SU-DHL-6 (cell line): Measurements from ENCODE around the gene PHETA1.

Source experiments
- H2AFZ ChIP-seq: fragments of 200-600 bp; sonication (generic); 2 replicates; pipeline ENCODE4 v1.6.1; 2014; ENCODE audit warnings: low read depth, mild to moderate bottlenecking, moderate library complexity, mixed read lengths, antibody characterized with exemption, low read length; ENCODE audit not compliant: severe bottlenecking
- H3F3A ChIP-seq: fragments of 200-600 bp; shearing (Covaris generic); 2 replicates; pipeline ENCODE4 v1.6.0; 2016; ENCODE audit warnings: antibody characterized with exemption, mild to moderate bottlenecking; ENCODE audit not compliant: insufficient read depth
- H3K27ac ChIP-seq: fragments of 200-600 bp; sonication (generic); 2 replicates; pipeline ENCODE4 v1.5.1; 2016; ENCODE audit warnings: low read depth, mild to moderate bottlenecking, low read length, moderate library complexity, mixed read lengths
- H3K27me3 ChIP-seq: fragments of 200-600 bp; sonication (generic), shearing (Covaris generic); 2 replicates; pipeline ENCODE4 v1.6.0; 2014; ENCODE audit warnings: mild to moderate bottlenecking, low read length
- H3K36me3 ChIP-seq: fragments of 200-600 bp; sonication (generic); 2 replicates; pipeline ENCODE4 v1.6.1; 2014; ENCODE audit warnings: mild to moderate bottlenecking, low read length, mixed read lengths
- H3K4me2 ChIP-seq: fragments of 300-600, 200-600 bp; shearing (Covaris generic), sonication (generic); 2 replicates; pipeline ENCODE4 v1.6.0; 2014; ENCODE audit warnings: low read length, low read depth, mild to moderate bottlenecking; ENCODE audit not compliant: poor library complexity, severe bottlenecking
- H3K4me3 ChIP-seq: fragments of 200-600 bp; sonication (generic); 2 replicates; pipeline ENCODE4 v1.5.1; 2014; ENCODE audit warnings: antibody characterized with exemption, low read length, mild to moderate bottlenecking, mixed read lengths; ENCODE audit not compliant: insufficient read depth, poor library complexity, severe bottlenecking
- H3K79me2 ChIP-seq: fragments of 200-600 bp; sonication (generic); 2 replicates; pipeline ENCODE4 v1.6.1; 2014; ENCODE audit warnings: mild to moderate bottlenecking, low read length, moderate library complexity; ENCODE audit not compliant: insufficient read depth
- H3K9ac ChIP-seq: fragments of 200-600 bp; sonication (generic); 2 replicates; pipeline ENCODE4 v1.7.0; 2014; ENCODE audit warnings: mild to moderate bottlenecking, low read length
- H3K9me2 ChIP-seq: fragments of 200-600 bp; sonication (generic); replicated peaks from 2 replicates; pipeline ENCODE4 v1.6.1; 2014; ENCODE audit warnings: low read length; ENCODE audit not compliant: insufficient read depth
- H3K9me3 ChIP-seq: fragments of 200-600 bp; sonication (generic); 2 replicates; pipeline ENCODE4 v1.6.1; 2014; ENCODE audit warnings: low read length, mixed read lengths; ENCODE audit not compliant: insufficient read depth
- H4K20me1 ChIP-seq: fragments of 200-600 bp; sonication (generic); 2 replicates; pipeline ENCODE4 v1.6.1; 2014; ENCODE audit warnings: low read depth, mild to moderate bottlenecking, antibody characterized with exemption, low read length, moderate library complexity, mixed read lengths
- EZH2phosphoT487 ChIP-seq: fragments of 200-600 bp; sonication (generic), shearing (Covaris generic); conservative IDR thresholded peaks from 2 replicates; pipeline ENCODE4 v1.6.1; 2018; ENCODE audit warnings: mild to moderate bottlenecking, antibody characterized with exemption, low read length, moderate library complexity, mixed read lengths
- TF ChIP-seq, protein P1 (sequence below): fragments of 200-600 bp; sonication (generic); IDR thresholded peaks from one replicate; pipeline ENCODE4 v1.5.1; 2017; ENCODE audit warnings: antibody characterized with exemption, mild to moderate bottlenecking, low read length, moderate library complexity; ENCODE audit not compliant: insufficient read depth, poor library complexity, severe bottlenecking

Gene PHETA1

DNA sequence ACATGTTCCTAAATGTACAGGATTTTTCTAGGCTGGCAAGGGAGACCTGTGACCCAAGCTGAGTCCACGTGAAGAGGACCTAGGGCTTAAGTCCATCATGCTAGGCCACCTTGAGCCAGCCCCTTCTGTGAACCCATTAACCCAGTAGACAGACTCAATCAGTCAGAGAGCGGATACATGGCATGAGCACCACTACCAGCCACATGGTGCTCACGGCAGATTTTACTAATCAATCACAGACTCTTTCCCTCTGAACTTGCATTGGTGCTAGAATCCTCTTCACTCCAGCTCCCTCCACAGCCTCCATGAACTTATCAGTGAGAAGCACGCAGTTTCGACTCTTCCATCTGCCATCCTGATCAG is 9.0 kb downstream of the PHETA1 start:
- no peaks in the 10 kb centered on the region for H3K27me3 ChIP-seq
- H3F3A ChIP-seq: no peaks in the 10 kb centered on the region
- H3K4me2 ChIP-seq: no peak overlapping the region
- no peak overlapping the region for H3K4me3 ChIP-seq
- H3K9me3 ChIP-seq: no peaks in the 10 kb centered on the region
- H3K36me3 ChIP-seq: no peaks in the 10 kb centered on the region
- no peak overlapping the region for H3K27ac ChIP-seq
- H3K9me2 ChIP-seq: no peaks in the 10 kb centered on the region
- no peak overlapping the region for H2AFZ ChIP-seq
- no peak overlapping the region for H3K9ac ChIP-seq
- TF ChIP-seq, protein P1, sequence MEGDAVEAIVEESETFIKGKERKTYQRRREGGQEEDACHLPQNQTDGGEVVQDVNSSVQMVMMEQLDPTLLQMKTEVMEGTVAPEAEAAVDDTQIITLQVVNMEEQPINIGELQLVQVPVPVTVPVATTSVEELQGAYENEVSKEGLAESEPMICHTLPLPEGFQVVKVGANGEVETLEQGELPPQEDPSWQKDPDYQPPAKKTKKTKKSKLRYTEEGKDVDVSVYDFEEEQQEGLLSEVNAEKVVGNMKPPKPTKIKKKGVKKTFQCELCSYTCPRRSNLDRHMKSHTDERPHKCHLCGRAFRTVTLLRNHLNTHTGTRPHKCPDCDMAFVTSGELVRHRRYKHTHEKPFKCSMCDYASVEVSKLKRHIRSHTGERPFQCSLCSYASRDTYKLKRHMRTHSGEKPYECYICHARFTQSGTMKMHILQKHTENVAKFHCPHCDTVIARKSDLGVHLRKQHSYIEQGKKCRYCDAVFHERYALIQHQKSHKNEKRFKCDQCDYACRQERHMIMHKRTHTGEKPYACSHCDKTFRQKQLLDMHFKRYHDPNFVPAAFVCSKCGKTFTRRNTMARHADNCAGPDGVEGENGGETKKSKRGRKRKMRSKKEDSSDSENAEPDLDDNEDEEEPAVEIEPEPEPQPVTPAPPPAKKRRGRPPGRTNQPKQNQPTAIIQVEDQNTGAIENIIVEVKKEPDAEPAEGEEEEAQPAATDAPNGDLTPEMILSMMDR: no peak
- TF ChIP-seq EZH2phosphoT487: no peak
- no peaks in the 10 kb centered on the region for H4K20me1 ChIP-seq
- no peaks in the 10 kb centered on the region for H3K79me2 ChIP-seq

DNA sequence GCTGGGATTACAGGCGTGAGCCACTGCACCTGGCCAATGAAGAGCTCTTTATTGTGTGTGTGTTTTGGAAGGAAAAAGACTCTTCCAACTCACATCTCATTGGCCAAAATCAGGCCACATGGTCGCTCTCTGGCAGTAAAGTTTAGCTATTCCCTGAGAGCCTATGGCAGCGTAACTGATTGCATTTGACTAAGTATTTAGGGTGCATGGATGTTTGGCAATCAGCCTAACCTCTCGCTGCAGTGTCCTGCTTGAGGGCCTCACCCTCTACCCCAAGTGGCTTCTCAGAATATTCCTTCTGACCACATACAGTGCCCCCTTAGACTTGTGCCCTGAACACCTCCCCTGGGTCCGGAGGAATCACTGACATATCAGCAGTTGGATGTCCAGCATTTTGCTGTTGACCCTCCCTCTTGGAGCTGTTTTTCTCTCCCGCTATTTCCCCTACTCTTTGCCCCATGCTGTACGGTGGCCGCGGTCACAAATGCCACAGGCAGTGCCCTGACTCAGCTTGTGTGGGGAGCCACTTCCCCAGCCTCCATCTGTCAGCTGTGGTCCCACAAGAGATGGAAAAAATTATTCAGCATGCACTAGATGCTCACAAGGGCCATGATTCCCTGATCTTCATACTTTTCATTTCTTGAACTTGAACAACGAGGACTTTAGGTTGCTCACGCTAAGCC is 9.5 kb downstream of the PHETA1 start:
- Histone ChIP-seq H3F3A (no peaks in the 10 kb centered on the region), H3K79me2 (no peaks in the 10 kb centered on the region), H4K20me1 (no peaks in the 10 kb centered on the region), H3K27ac (no peak overlapping the region), H3K27me3 (no peaks in the 10 kb centered on the region), H3K9me2 (no peaks in the 10 kb centered on the region), H3K4me2 (no peak overlapping the region), H3K4me3 (no peak overlapping the region), H3K36me3 (no peaks in the 10 kb centered on the region), H2AFZ (no peak overlapping the region), H3K9ac (no peak overlapping the region), H3K9me3 (no peaks in the 10 kb centered on the region)
- TF ChIP-seq, protein P1: no peak
- no peak for TF ChIP-seq EZH2phosphoT487

DNA sequence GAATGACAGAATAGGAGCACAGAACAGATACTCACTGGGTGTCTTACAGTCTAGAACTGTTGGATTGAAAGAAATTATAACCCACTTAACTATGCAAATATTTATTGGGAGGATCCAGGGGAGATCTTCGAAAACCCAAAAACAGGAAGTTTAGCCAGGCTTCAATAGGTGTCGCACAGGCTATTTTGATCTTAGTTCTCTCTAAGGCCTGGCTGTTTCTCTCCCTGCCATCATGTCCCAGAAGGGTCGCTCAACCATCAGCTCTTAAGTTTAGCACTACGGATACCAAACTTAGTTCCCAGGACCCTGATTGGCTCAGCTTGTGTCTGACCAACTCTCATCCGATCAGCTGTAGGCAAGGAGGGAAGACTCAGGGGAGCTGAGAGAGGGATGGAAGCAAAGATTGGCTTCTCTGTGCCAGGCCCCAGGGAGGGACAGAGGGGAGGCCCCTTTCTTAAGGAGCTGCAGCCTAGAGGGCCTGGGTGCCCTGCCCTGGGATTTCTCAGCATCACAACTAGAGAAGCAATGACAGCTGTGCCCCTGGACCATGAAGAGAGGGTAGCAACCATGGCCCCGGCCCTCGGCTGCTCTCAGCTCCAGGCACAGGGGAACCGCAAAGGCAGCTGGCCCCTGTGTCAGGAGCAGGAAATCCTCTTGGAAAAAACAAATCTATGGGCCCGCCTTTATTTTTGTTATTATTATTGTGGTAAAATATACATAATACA is 13.5 kb downstream of the PHETA1 start:
- Histone ChIP-seq H3K9me2 (no peaks in the 10 kb centered on the region), H3K9me3 (no peaks in the 10 kb centered on the region), H4K20me1 (no peaks in the 10 kb centered on the region), H3F3A (peaks cover 9% of the 10 kb centered on the region; the same call in 1 of the 2 replicates), H2AFZ (no peak overlapping the region), H3K27ac (no peak overlapping the region), H3K9ac (no peak overlapping the region), H3K36me3 (no peaks in the 10 kb centered on the region), H3K79me2 (no peaks in the 10 kb centered on the region), H3K27me3 (no peaks in the 10 kb centered on the region), H3K4me2 (no peak overlapping the region), H3K4me3 (no peak overlapping the region)
- TF ChIP-seq, protein P1: no peak
- no peak for TF ChIP-seq EZH2phosphoT487
